Upper lobe of left lung (tissue), 6 donors: Measurements from ENCODE around the gene C10orf143. TPM values are rescaled to one million over a fixed set of nuclear protein-coding genes. Genes with fewer than 3 reads are reported as not detected.

Source experiments
- ATAC-seq, 2 donors: fragments of 200-7000 bp; cut with Tn5 transposase; one replicate each; pipeline ENCODE4 v1.9.1; 2022; ENCODE audit warnings: mild to moderate bottlenecking in 2 of 2, moderate library complexity in 2 of 2; ENCODE audit not compliant: low FRiP score in 2 of 2
- DNase-seq, 2 donors: peaks; one replicate each; pipeline ENCODE4 v3.0.0-alpha.2; 2019 to 2020
- H3K27ac ChIP-seq, 4 donors: fragments of 200-600 bp; sonication (generic); one replicate each; pipeline ENCODE4 v1.5.1; 2016 to 2019
- H3K27me3 ChIP-seq, 4 donors: fragments of 200-600 bp; sonication (generic); one replicate each; pipeline ENCODE4 v1.5.1; 2017 to 2019
- H3K36me3 ChIP-seq, 4 donors: fragments of 200-600 bp; sonication (generic); one replicate each; pipeline ENCODE4 v1.5.1; 2016 to 2019
- H3K4me1 ChIP-seq, 4 donors: fragments of 200-600 bp; sonication (generic); one replicate each; pipeline ENCODE4 v1.5.1; 2018 to 2019
- H3K4me3 ChIP-seq, 4 donors: fragments of 200-600 bp; sonication (generic); one replicate each; pipeline ENCODE4 v1.5.1; 2017 to 2019; ENCODE audit warnings: mild to moderate bottlenecking in 2 of 4, moderate library complexity in 1 of 4
- H3K9me3 ChIP-seq, 4 donors: fragments of 200-600 bp; sonication (generic); one replicate each; pipeline ENCODE4 v1.5.1; 2018 to 2019
- EP300 ChIP-seq, 4 donors: sonication (generic); formaldehyde crosslinking; IDR thresholded peaks; one replicate each; pipeline ENCODE4 v1.5.1; 2017; ENCODE audit warnings: antibody characterized with exemption in 4 of 4, control low read depth in 2 of 4
- POLR2A ChIP-seq, 4 donors: fragments of 450-650 bp; IDR thresholded peaks; one replicate each; pipeline ENCODE4 v1.5.1; 2016 to 2017; ENCODE audit warnings: antibody characterized with exemption in 4 of 4, mild to moderate bottlenecking in 2 of 4
- POLR2AphosphoS5 ChIP-seq, 2 donors: sonication (generic); formaldehyde crosslinking; IDR thresholded peaks; one replicate each; pipeline ENCODE4 v1.5.1; 2017; ENCODE audit warnings: antibody characterized with exemption in 2 of 2
- WGBS, 2 donors: methylation state at CpG; one replicate each; pipeline ENCODE4 v1.1.5; 2017 to 2018; 5-methylcytosine and 5-hydroxymethylcytosine counted together
- total RNA-seq, 6 donors: library from RNA; depleted of rRNA in 4 of 6; stranded (reverse); fragments of >200 nt in 4 of 6; gene quantifications; one replicate each; pipeline versions ENCODE4 v1.1.0 to v1.2.1, GENCODE V29; 2016 to 2021
- TF ChIP-seq, protein P1 (sequence below), 6 experiments: fragments of 450-650 bp in 4 of 6; fragments of 200-600 bp in 2 of 6; sonication (generic) in 2 of 6; IDR thresholded peaks; one replicate each; pipeline ENCODE4 v1.5.1; 2016 to 2019; ENCODE audit warnings: antibody characterized with exemption in 6 of 6
- donor health status: DM: no; HTN: no; CAD: no; lungs with moderate emphysema.
- donor health status: DM: no; HTN: yes; CAD: no; lungs with severe emphysema.

The C10orf143 gene
- total RNA-seq, 6 donors from 2014 or later = 0.55 to 6.0 (median 4.4) TPM; not detected in 1

DNA sequence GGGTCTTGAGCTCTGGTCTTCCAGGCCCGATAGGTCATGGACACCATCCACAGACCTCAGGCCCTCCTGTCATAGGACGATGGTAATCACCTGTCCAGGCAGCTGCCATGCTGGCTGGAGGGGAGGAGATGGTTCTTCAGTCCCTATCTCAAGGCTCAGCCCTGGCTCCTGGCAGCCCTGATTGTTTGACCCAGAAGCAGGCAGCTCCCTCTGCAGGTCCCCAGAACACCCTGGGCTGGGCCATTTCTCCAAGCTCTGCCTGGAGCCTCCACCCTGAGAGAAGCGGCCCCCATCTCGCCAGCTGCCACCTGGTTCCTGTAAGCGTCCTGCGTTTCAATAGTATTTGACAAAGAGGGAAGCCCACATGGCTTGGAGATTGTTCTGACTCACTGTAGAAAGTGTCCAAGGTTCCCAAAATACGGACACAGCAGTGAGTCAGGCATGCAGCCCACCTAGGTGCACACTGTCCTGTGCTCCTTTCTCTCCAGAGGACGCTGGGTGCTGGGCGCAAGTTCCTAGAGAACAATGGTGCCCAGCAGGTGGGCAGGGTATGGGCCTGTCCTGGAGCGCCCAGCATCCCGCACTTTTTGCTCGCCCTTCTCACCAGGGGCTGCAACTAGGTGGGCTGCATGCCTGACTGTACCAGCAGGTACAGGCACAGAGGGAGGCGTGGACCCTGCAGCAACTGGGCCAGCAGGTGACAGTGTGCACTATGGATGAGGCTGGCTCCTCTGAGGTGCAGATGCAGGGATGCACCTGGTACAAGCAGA, 74.1 kb downstream of the C10orf143 start:
- H3K4me1 ChIP-seq = no peaks in the 10 kb centered on the region
- no peak overlapping the region for H3K4me3 ChIP-seq
- no peaks in the 10 kb centered on the region for H3K36me3 ChIP-seq
- H3K27me3 ChIP-seq = no peaks in the 10 kb centered on the region
- H3K27ac ChIP-seq = no peak overlapping the region
- DNase-seq (peak in 1 of 2 donors; percentile 16), ATAC-seq (no peak)
- 79 to 86% methylated on average over 4 to 13 of the region's 13 CpGs for WGBS, 2 donors
- no peaks in the 10 kb centered on the region for H3K9me3 ChIP-seq
- TF ChIP-seq EP300 (IDR thresholded peaks at IDR 0.05) (no peak), POLR2A (IDR thresholded peaks at IDR 0.05) (no peak), POLR2AphosphoS5 (IDR thresholded peaks at IDR 0.05) (no peak)
- TF ChIP-seq, protein P1, sequence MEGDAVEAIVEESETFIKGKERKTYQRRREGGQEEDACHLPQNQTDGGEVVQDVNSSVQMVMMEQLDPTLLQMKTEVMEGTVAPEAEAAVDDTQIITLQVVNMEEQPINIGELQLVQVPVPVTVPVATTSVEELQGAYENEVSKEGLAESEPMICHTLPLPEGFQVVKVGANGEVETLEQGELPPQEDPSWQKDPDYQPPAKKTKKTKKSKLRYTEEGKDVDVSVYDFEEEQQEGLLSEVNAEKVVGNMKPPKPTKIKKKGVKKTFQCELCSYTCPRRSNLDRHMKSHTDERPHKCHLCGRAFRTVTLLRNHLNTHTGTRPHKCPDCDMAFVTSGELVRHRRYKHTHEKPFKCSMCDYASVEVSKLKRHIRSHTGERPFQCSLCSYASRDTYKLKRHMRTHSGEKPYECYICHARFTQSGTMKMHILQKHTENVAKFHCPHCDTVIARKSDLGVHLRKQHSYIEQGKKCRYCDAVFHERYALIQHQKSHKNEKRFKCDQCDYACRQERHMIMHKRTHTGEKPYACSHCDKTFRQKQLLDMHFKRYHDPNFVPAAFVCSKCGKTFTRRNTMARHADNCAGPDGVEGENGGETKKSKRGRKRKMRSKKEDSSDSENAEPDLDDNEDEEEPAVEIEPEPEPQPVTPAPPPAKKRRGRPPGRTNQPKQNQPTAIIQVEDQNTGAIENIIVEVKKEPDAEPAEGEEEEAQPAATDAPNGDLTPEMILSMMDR (IDR thresholded peaks at IDR 0.05) = no peak

DNA sequence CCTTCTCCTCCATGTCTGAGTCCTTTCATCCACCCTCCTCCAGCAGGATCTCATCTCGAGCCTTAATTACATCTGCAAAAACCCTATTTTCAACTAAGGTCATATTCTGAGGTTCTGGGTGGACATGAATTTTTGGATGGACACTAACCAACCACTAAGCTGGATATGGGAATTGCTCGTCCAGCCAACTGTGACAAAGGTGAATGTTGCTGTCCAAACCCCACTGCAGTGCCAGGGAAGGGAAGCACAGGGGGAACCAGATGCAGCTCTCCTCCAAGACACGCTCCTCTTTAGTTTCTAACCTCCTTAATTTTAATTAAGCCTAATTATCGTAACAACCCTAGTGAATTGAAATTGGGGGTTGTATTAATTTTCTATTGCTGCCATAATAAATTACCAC, 81.4 kb downstream of the C10orf143 start:
- no peaks in the 10 kb centered on the region for H3K36me3 ChIP-seq
- DNase-seq = no peak
- H3K9me3 ChIP-seq = no peaks in the 10 kb centered on the region
- H3K27me3 ChIP-seq = no peaks in the 10 kb centered on the region
- TF ChIP-seq EP300 (IDR thresholded peaks at IDR 0.05) = no peak
- no peak for TF ChIP-seq POLR2A (IDR thresholded peaks at IDR 0.05)
- TF ChIP-seq, protein P1 (IDR thresholded peaks at IDR 0.05) = no peak
- TF ChIP-seq POLR2AphosphoS5 (IDR thresholded peaks at IDR 0.05) = no peak
- ATAC-seq = no peak
- H3K4me1 ChIP-seq = no peaks in the 10 kb centered on the region
- H3K27ac ChIP-seq = no peak overlapping the region
- H3K4me3 ChIP-seq = no peak overlapping the region
- WGBS, 2 donors = 83 to 88% methylated on average over 4 of the region's 4 CpGs

DNA sequence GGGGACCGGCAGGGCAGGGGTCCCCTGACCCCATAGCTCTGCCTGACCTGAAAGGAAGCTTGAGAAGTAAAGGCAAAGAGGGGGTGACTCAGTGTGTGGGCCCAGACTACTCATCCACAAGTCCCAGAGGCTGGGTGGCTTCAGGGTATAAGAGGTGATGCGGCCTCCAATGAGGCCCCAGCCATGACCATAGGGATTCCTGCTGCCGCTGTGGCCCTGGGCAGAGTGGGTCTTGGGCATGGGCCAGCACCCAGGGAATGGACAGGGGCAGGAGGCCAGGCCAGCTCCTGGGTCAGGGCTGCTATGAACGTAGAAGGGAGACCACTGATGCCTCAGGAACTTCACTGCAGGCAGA, 82.2 kb downstream of the C10orf143 start:
- WGBS, 2 donors = 73% methylated on average over 4 of the region's 4 CpGs; no CpG with 5 or more reads in 1 of the 2 donors
- no peak for TF ChIP-seq EP300 (IDR thresholded peaks at IDR 0.05)
- TF ChIP-seq POLR2A (IDR thresholded peaks at IDR 0.05) = no peak
- TF ChIP-seq POLR2AphosphoS5 (IDR thresholded peaks at IDR 0.05) = no peak
- no peaks in the 10 kb centered on the region for H3K4me1 ChIP-seq
- H3K27ac ChIP-seq = no peak overlapping the region
- H3K4me3 ChIP-seq = no peak overlapping the region
- H3K9me3 ChIP-seq = no peaks in the 10 kb centered on the region
- no peak for ATAC-seq
- no peaks in the 10 kb centered on the region for H3K36me3 ChIP-seq
- H3K27me3 ChIP-seq = no peaks in the 10 kb centered on the region
- no peak for DNase-seq

- Histone ChIP-seq H3K36me3 (no peaks in the 10 kb centered on the region), H3K9me3 (no peaks in the 10 kb centered on the region), H3K27me3 (no peaks in the 10 kb centered on the region), H3K4me3 (no peak overlapping the region), H3K4me1 (no peaks in the 10 kb centered on the region), H3K27ac (no peak overlapping the region)
- ATAC-seq = no peak
- TF ChIP-seq POLR2A (IDR thresholded peaks at IDR 0.05) = no peak
- TF ChIP-seq, protein P1 (IDR thresholded peaks at IDR 0.05) = no peak
- no peak for TF ChIP-seq EP300 (IDR thresholded peaks at IDR 0.05)
- TF ChIP-seq POLR2AphosphoS5 (IDR thresholded peaks at IDR 0.05) = no peak
- no peak for DNase-seq
- WGBS, 2 donors = 76 to 100% methylated on average over 3 to 26 of the region's 27 CpGs
Measured at GRCh38 chr10:130027716-130028464, 82.7 kb downstream of the C10orf143 start.

- 81 to 89% methylated on average over 13 to 30 of the region's 30 CpGs for WGBS, 2 donors
- Histone ChIP-seq H3K4me1 (no peaks in the 10 kb centered on the region), H3K36me3 (no peaks in the 10 kb centered on the region), H3K27ac (no peak overlapping the region), H3K9me3 (no peaks in the 10 kb centered on the region), H3K27me3 (no peaks in the 10 kb centered on the region), H3K4me3 (no peak overlapping the region)
- ATAC-seq = no peak
- DNase-seq = no peak
- no peak for TF ChIP-seq EP300 (IDR thresholded peaks at IDR 0.05)
- TF ChIP-seq, protein P1 (IDR thresholded peaks at IDR 0.05) = no peak
- no peak for TF ChIP-seq POLR2A (IDR thresholded peaks at IDR 0.05)
- no peak for TF ChIP-seq POLR2AphosphoS5 (IDR thresholded peaks at IDR 0.05)
Measured at GRCh38 chr10:130026670-130027456, 83.8 kb downstream of the C10orf143 start.
